ENCODE results near the gene ALPK3.

- no peak for TF ChIP-seq POLR2A (IDR thresholded peaks at IDR 0.05)
- no peak for TF ChIP-seq CTCF (IDR thresholded peaks at IDR 0.05)
These were observed 17.2 kb downstream of the ALPK3 start for GRCh38 chr15:84834229-84834955.
